SK-N-MC (cell line): ENCODE measurements around the gene F11R.
"Not testable (repeated sequence)": the region's sequence is repeated elsewhere in the genome, so short reads cannot be mapped to it uniquely, and the experiment has no call there.

Experiments used
- DNase-seq: peaks from one replicate; pipeline ENCODE4 v3.0.0-alpha.2; 2011; ENCODE audit warnings: low read depth, low spot score
- H3K27ac ChIP-seq: fragments of 200-600 bp; sonication (generic); 2 replicates; pipeline ENCODE4 v1.5.1; 2016; ENCODE audit warnings: mixed run types
- H3K36me3 ChIP-seq: fragments of 200-600 bp; sonication (generic); 2 replicates; pipeline ENCODE4 v1.6.1; 2017; ENCODE audit warnings: antibody characterized with exemption, low read length, mixed read lengths; ENCODE audit not compliant: insufficient read depth
- H3K4me3 ChIP-seq: fragments of 200-600 bp; sonication (generic); 2 replicates; pipeline ENCODE4 v1.5.1; 2016
- H3K9ac ChIP-seq: fragments of 200-600 bp; sonication (generic); 2 replicates; pipeline ENCODE4 v1.8.0; 2017; ENCODE audit warnings: mixed run types, mixed read lengths; ENCODE audit not compliant: insufficient read length
- H3K9me3 ChIP-seq: fragments of 200-600 bp; sonication (generic); 2 replicates; pipeline ENCODE4 v1.6.1; 2017; ENCODE audit warnings: low read depth, mild to moderate bottlenecking, antibody characterized with exemption, low read length, moderate library complexity, mixed read lengths
- EZH2 ChIP-seq: fragments of 200-600 bp; sonication (generic); IDR thresholded peaks from one replicate; pipeline ENCODE4 v1.6.1; 2017; ENCODE audit warnings: antibody characterized with exemption
- FOXP2 ChIP-seq: optimal IDR thresholded peaks from 2 replicates; pipeline ENCODE3; 2011; ENCODE audit warnings: mild to moderate bottlenecking, moderate library complexity; ENCODE audit not compliant: insufficient read depth; ENCODE audit errors: extremely low read length, control extremely low read depth
- POLR2AphosphoS5 ChIP-seq: IDR thresholded peaks from 2 replicates; pipeline ENCODE4 v1.6.1; 2012; ENCODE audit warnings: mild to moderate bottlenecking, low read depth, low read length, borderline replicate concordance

Gene F11R

DNA sequence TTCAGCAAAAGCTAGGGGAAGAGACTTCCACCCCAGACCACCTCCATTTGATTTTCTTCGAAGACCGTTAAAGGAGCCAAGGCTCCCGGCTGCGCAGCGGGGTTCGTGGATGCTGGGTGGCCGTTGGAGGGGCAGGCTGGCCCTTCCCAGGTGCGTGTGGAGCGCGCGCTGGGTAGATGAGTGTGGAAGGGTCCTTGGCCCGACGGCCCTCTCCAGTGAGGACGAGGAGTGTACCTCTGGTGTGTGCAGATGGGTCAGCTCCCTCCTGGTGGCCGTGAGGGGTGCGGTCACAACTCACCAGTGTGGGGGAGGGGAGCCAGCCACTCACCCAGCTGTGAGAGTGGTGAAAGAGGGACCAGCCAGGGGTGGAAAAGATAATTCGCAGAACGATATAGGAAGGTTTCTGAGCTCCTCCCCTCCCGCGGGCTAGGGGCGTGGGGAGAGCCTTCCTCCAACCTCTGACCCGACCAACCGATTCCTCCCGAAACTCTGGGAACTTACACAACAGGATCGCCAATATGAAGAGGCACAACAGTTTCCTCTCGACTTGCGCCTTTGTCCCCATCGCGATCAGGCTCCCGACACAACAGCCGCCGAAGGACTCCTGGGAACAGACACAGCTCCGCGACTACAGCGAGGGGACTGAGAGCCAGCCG lies at the start of gene F11R:
Gene F11R (minus strand): TSS at position 644 of the 656 bp plus-strand sequence. CDS start 79 bp downstream, at position 565.
- H3K27ac ChIP-seq: no peak within 1 kb of the TSS
- peak within 1 kb of the TSS; percentile 93 for H3K4me3 ChIP-seq
- H3K9ac ChIP-seq: peak within 1 kb of the TSS; percentile 61
- no peak for DNase-seq
- no peaks in the 10 kb centered on the region for H3K36me3 ChIP-seq
- no peak for TF ChIP-seq EZH2
- TF ChIP-seq FOXP2: no peak
- TF ChIP-seq POLR2AphosphoS5: peak; percentile 52; the same call in 1 of the 2 replicates
- H3K9me3 ChIP-seq: no peaks in the 10 kb centered on the region

DNA sequence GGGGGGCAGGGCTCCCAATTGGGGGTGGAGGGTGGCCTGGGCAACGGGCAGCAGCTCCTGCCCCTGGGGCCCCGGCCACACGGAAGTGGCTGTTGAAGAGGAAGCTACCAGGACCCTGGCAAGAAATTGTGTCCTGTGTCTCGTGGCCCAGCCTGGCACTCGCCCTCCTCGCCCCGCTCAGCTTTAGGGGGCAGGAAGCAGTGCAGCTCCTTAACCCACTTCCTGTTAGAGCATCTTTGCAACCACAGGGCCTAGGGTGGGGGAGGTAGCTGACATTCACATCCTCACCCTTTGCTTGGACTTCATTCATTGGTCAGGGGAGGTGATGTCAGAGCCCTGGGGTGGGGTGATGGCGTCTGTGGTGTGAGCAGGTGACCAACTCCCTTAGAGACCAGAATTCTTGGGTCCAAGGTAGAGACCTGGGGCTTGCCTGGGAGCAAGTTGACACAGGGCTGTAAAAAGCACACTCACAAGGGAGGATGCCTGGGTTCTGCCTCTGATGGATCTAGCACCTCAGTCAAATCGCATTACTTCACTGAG lies 48.8 kb upstream of the F11R start, which contains the start of gene ARHGAP30:
Gene ARHGAP30 (minus strand): TSS at position 161 of the 540 bp plus-strand sequence. CDS start 267 bp downstream, outside the sequence.
- H3K4me3 ChIP-seq: no peak within 1 kb of the TSS
- H3K9me3 ChIP-seq: no peaks in the 10 kb centered on the region
- no peak within 1 kb of the TSS for H3K27ac ChIP-seq
- DNase-seq: no peak
- no peak for TF ChIP-seq FOXP2
- no peak for TF ChIP-seq EZH2
- no peak for TF ChIP-seq POLR2AphosphoS5
- H3K9ac ChIP-seq: no peak within 1 kb of the TSS
- H3K36me3 ChIP-seq: no peaks in the 10 kb centered on the region

DNA sequence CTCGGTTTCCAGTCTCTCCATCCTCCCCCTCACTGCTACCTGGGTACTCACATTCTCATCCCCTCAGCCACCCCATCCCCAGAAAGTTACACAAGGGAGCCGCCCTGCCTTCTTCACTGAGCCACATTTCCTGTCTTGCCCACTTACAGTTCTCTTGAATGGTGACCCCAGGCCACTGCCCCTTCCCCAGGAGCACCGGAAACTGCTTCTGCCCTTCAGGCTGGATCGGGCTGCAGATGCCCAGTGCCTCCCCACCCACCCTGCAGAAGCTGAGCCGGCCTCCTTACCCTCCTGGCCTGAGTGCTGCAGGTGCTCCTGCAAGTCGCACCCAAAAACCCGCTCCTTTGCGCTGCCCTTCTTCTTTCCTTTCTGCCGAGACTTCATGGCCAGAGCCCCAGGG lies 48.3 kb upstream of the F11R start:
- Histone ChIP-seq H3K4me3 (no peak overlapping the region), H3K9ac (no peak overlapping the region), H3K9me3 (no peaks in the 10 kb centered on the region), H3K27ac (no peak overlapping the region), H3K36me3 (no peaks in the 10 kb centered on the region)
- TF ChIP-seq EZH2 (no peak), FOXP2 (no peak), POLR2AphosphoS5 (no peak)
- DNase-seq: no peak

DNA sequence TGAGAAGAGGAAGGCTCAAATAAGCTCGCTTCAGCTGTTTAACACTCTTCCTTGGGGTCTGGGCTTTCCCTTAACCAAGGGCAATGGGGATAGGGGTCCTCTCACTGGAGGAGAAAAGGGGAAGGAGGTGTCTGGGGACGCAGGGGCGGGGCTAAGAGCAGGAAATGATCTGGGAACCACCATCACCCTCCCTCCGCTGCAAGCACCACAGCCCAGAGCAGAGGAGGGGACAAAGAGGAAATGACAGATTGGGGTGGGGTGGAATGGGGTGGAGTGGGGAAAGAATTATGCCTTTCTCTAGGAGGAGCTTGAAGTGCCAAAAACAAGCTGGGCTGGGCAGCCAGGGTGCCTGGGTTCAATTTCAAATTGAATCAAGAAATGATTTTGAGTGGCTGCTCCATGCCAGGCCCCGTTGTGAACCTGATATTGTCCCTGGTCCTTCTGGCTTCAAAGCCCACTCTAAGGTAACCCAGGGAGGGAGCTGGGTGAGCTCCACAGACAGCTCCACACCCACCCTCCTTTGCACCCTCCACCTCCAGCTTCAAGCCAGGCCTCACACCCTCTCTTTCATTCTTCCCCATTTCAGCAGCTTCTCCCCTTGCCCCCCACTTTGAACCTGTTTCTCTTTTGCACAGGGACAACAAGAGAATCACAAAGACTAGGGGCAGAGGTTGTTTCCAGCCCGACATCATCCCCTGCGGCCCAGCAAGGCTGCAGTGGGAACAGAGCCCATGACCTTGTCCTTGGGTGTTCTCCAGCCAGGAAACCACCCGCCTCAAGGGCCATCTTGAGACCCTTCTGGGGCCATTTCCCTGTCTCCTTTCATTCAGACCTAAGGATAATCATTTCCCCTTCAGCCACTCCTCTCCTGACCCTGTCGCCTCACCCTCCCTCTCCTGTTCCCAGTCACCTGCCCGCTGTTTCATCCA lies 47.6 kb upstream of the F11R start:
- Histone ChIP-seq H3K4me3 (no peak overlapping the region), H3K27ac (no peak overlapping the region), H3K9ac (no peak overlapping the region), H3K9me3 (no peaks in the 10 kb centered on the region), H3K36me3 (no peaks in the 10 kb centered on the region)
- no peak for DNase-seq
- TF ChIP-seq POLR2AphosphoS5 (no peak), EZH2 (no peak), FOXP2 (no peak)

DNA sequence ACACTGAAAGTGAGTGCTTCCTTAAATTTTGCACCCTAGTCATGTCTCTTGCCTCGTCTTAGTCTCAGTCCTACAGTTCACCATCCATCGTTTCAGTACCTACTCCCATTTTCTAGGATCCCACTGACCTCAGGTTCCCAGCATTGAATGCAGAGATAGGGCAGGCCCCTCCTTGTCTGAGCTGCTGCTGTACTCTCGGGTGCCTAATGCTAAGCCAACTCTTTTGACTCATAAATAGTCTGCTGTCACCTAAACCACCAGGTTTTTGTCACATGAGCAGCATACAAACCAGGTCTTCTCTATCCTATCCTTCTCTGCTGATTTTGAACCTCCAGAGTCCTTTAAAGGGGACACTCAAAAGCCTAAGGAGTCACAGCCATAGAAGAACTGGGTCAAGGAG lies 45.7 kb upstream of the F11R start:
- Histone ChIP-seq H3K9me3 (no peaks in the 10 kb centered on the region), H3K9ac (no peak overlapping the region), H3K4me3 (no peak overlapping the region), H3K36me3 (no peaks in the 10 kb centered on the region), H3K27ac (no peak overlapping the region)
- no peak for TF ChIP-seq POLR2AphosphoS5
- no peak for TF ChIP-seq EZH2
- TF ChIP-seq FOXP2: no peak
- DNase-seq: no peak

DNA sequence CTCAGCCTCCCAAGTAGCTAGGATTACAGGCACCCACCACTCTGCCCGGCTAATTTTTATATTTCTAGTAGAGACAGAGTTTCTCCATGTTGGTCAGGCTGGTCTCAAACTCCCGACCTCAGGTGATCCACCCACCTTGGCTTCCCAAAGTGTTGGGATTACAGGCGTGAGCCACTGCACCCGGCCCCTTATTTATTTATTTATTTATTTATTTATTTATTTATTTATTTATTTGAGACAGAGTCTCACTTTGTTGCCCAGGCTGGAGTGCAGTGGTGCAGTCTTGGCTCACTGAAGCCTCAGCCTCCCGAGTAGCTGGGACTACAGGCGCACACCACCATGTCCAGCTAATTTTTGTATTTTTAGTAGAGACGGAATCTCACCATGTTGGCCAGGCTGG lies 44.7 kb upstream of the F11R start:
- not testable (repeated sequence) for DNase-seq, H3K36me3 ChIP-seq, H3K4me3 ChIP-seq, H3K9ac ChIP-seq, H3K9me3 ChIP-seq, H3K27ac ChIP-seq

DNA sequence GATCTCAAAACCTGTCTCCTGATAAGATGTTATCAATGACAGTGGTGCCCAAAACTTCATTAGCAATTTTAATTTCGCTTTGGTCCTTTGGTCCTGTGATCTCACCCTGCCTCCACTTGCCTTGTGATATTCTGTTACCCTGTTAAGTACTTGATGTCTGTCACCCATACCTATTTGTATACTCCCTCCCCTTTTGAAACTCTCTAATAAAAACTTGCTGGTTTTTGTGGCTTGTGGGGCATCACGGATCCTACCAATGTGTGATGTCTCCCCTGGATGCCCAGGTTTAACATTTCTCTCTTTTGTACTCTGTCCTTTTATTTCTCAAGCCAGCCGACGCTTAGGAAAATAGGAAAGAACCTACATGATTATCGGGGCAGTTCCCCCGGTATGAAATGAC lies 43.0 kb upstream of the F11R start:
- not testable (repeated sequence) for H3K27ac ChIP-seq, H3K9me3 ChIP-seq, H3K36me3 ChIP-seq, H3K4me3 ChIP-seq, H3K9ac ChIP-seq, DNase-seq

DNA sequence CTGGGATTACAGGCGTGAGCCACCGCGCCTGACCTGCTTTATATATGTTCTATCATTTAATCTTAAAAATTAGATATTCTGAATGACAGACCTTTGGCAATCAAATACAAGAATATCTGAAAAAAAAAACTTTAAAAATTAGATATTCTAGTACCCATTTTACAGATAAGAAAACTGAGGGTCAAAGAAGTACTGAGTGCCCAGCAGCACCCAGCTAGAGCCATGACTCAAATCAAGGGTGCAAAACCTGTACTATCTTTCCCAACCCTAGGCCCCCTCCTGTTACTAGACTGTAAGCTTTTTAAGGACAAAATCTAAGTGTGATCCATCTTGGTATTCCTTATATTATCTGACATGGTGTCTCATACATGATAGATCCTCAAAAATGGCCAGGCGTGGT lies 40.5 kb upstream of the F11R start:
- Histone ChIP-seq H3K27ac (no peak overlapping the region), H3K9me3 (no peaks in the 10 kb centered on the region), H3K9ac (no peak overlapping the region), H3K4me3 (no peak overlapping the region), H3K36me3 (no peaks in the 10 kb centered on the region)
- DNase-seq: no peak
- TF ChIP-seq EZH2: no peak
- TF ChIP-seq FOXP2: no peak
- TF ChIP-seq POLR2AphosphoS5: no peak
